ENCODE measurements around the gene BORCS6. TPM values are rescaled to one million over a fixed set of nuclear protein-coding genes. Genes with fewer than 3 reads are reported as not detected.

The BORCS6 gene
- total and polyA plus RNA-seq, 2 of the 13 experiments (the other 11 are each of a cell fraction or from before 2014, with no cell fraction given) = 2.0 to 5.1 TPM

GRCh38 chr17:8173056-8173870 lies 16.7 kb downstream of the BORCS6 start (continued):
- peak; percentile 87 for TF ChIP-seq ZNF318 (CRISPR knock-in tag; IDR thresholded peaks at IDR 0.05)
- TF ChIP-seq XRCC5 (optimal IDR thresholded peaks at IDR 0.05; ENCODE audit: low read length) = peak; percentile 8
- TF ChIP-seq ZNF124 (CRISPR knock-in tag; IDR thresholded peaks at IDR 0.05) = peak; percentile 92; the same call in 1 of the 2 replicates
- TF ChIP-seq AGO1 (IDR thresholded peaks at IDR 0.05; ENCODE audit: low read depth, low read length, poor library complexity, severe bottlenecking) = no peak
- TF ChIP-seq MAF1 (CRISPR knock-in tag; IDR thresholded peaks at IDR 0.05; ENCODE audit: borderline replicate concordance) = peak; percentile 93; the same call in 1 of the 2 replicates
- TF ChIP-seq MED8 (CRISPR knock-in tag; IDR thresholded peaks at IDR 0.05; ENCODE audit: insufficient replicate concordance) = peak; percentile 100
- no peak for TF ChIP-seq ZNF30 (CRISPR knock-in tag; IDR thresholded peaks at IDR 0.05)
- TF ChIP-seq TRAFD1 (CRISPR knock-in tag; IDR thresholded peaks at IDR 0.05; ENCODE audit: borderline replicate concordance) = no peak
- peak; percentile 83; the same call in 1 of the 2 replicates for TF ChIP-seq ZFP36L2 (CRISPR knock-in tag; IDR thresholded peaks at IDR 0.05)
- peak; percentile 78; the same call in 1 of the 2 replicates for TF ChIP-seq THAP7 (CRISPR knock-in tag; IDR thresholded peaks at IDR 0.05)
- TF ChIP-seq ZNF777 (CRISPR knock-in tag; IDR thresholded peaks at IDR 0.05) = peak; percentile 66; the same call in 1 of the 2 replicates
- TF ChIP-seq ZNF746 (CRISPR knock-in tag; IDR thresholded peaks at IDR 0.05) = no peak; the same call in 1 of the 2 replicates
- TF ChIP-seq ZNF546 (CRISPR knock-in tag; conservative IDR thresholded peaks at IDR 0.05) = peak; percentile 30; the same call in 1 of the 2 replicates
- TF ChIP-seq HDAC1 (CRISPR knock-in tag; IDR thresholded peaks at IDR 0.05) = peak; percentile 56
- TF ChIP-seq TBP (CRISPR knock-in tag; IDR thresholded peaks at IDR 0.05) = peak; percentile 100; the same call in 1 of the 2 replicates
- TF ChIP-seq ZNF354B (CRISPR knock-in tag; IDR thresholded peaks at IDR 0.05) = peak; percentile 95; the same call in 1 of the 2 replicates
- TF ChIP-seq NFKB2 (CRISPR knock-in tag; IDR thresholded peaks at IDR 0.05; ENCODE audit: borderline replicate concordance) = no peak; the same call in 1 of the 2 replicates
- TF ChIP-seq DDIT3 (CRISPR knock-in tag; IDR thresholded peaks at IDR 0.05) = peak; percentile 88; the same call in 1 of the 2 replicates

Data from HepG2 (cell line).